CD14-positive monocyte (primary cell): Measurements from ENCODE around the gene CFAP43. TPM values are rescaled to one million over a fixed set of nuclear protein-coding genes. Genes with fewer than 3 reads are reported as not detected.

Source experiments
- DNase-seq, 3 donors: peaks; one replicate each; pipeline ENCODE4 v3.0.0-alpha.2; 2011 to 2022
- H2AFZ ChIP-seq: 2 replicates; pipeline ENCODE4 v1.6.0; 2012; ENCODE audit warnings: mild to moderate bottlenecking, low read depth, low read length, inconsistent platforms; ENCODE audit not compliant: insufficient read depth, poor library complexity, severe bottlenecking
- H3K27ac ChIP-seq, 2 donors: 1 replicate in 1 of 2; 2 replicates in 1 of 2; pipeline ENCODE4 v1.5.1; 2012 to 2013; ENCODE audit warnings: low read length in 2 of 2, control low read depth in 1 of 2, inconsistent platforms in 1 of 2, low read depth in 1 of 2, mild to moderate bottlenecking in 1 of 2
- H3K27me3 ChIP-seq, 2 donors: one replicate each; pipeline versions ENCODE4 v1.6.0 to v1.6.1; 2011 to 2013; ENCODE audit warnings: low read length in 2 of 2; ENCODE audit not compliant: control insufficient read depth in 2 of 2, insufficient read depth in 2 of 2
- H3K36me3 ChIP-seq, 2 donors: replicated peaks in 1 of 2; 1 replicate in 1 of 2; 2 replicates in 1 of 2; pipeline versions ENCODE4 v1.5.1 to v1.6.1; 2012 to 2013; ENCODE audit warnings: low read length in 2 of 2, control low read depth in 1 of 2, inconsistent platforms in 1 of 2, mild to moderate bottlenecking in 1 of 2; ENCODE audit not compliant: insufficient read depth in 2 of 2, control insufficient read depth in 1 of 2
- H3K4me1 ChIP-seq, 2 donors: 1 replicate in 1 of 2; 2 replicates in 1 of 2; pipeline versions ENCODE4 v1.5.1 to v1.6.1; 2012 to 2013; ENCODE audit warnings: low read length in 2 of 2, control low read depth in 1 of 2, inconsistent platforms in 1 of 2, mild to moderate bottlenecking in 1 of 2, moderate library complexity in 1 of 2; ENCODE audit not compliant: insufficient read depth in 2 of 2, control insufficient read depth in 1 of 2
- H3K4me2 ChIP-seq: replicated peaks from 2 replicates; pipeline ENCODE3; 2012; ENCODE audit warnings: low read length, moderate library complexity, mild to moderate bottlenecking; ENCODE audit not compliant: poor library complexity, severe bottlenecking; ENCODE audit errors: extremely low read depth
- H3K4me3 ChIP-seq, 3 experiments: fragments of 200-600 bp in 1 of 3; sonication (generic) in 1 of 3; replicated peaks in 1 of 3; 1 replicate in 2 of 3; 2 replicates in 1 of 3; pipeline ENCODE4 v1.5.1; 2011 to 2013; ENCODE audit warnings: low read length in 3 of 3, mild to moderate bottlenecking in 3 of 3, control low read depth in 2 of 3, low read depth in 2 of 3, inconsistent platforms in 1 of 3, moderate library complexity in 1 of 3
- H3K79me2 ChIP-seq: 2 replicates; pipeline ENCODE4 v1.6.0; 2012; ENCODE audit warnings: mild to moderate bottlenecking, control low read depth, inconsistent platforms, low read length, moderate library complexity; ENCODE audit not compliant: insufficient read depth
- H3K9ac ChIP-seq: 2 replicates; pipeline ENCODE4 v1.6.0; 2017; ENCODE audit warnings: low read length, mild to moderate bottlenecking; ENCODE audit not compliant: insufficient read depth, poor library complexity, severe bottlenecking
- H3K9me3 ChIP-seq, 2 donors: replicated peaks in 1 of 2; 1 replicate in 1 of 2; 2 replicates in 1 of 2; pipeline versions ENCODE4 v1.5.1 to v1.6.1; 2012 to 2013; ENCODE audit warnings: low read length in 2 of 2, control low read depth in 1 of 2; ENCODE audit not compliant: control insufficient read depth in 1 of 2, insufficient read depth in 1 of 2
- H4K20me1 ChIP-seq: 2 replicates; pipeline ENCODE4 v1.6.0; 2012; ENCODE audit warnings: mild to moderate bottlenecking, low read length, control low read depth, moderate library complexity; ENCODE audit not compliant: insufficient read depth
- H3K27ac Mint-ChIP-seq, 7 donors: one replicate each; pipeline ENCODE4 v1.8.0; 2020; ENCODE audit warnings: mild to moderate bottlenecking in 7 of 7, mixed read lengths in 7 of 7, moderate library complexity in 6 of 7, inconsistent platforms in 2 of 7
- H3K27me3 Mint-ChIP-seq, 3 donors: one replicate each; pipeline ENCODE4 v1.8.0; 2021 to 2022; ENCODE audit warnings: low read depth in 3 of 3, mild to moderate bottlenecking in 3 of 3, mixed read lengths in 3 of 3, moderate library complexity in 3 of 3, inconsistent platforms in 1 of 3
- H3K36me3 Mint-ChIP-seq, 2 donors: one replicate each; pipeline ENCODE4 v1.8.0; 2020; ENCODE audit warnings: mixed read lengths in 2 of 2, inconsistent platforms in 1 of 2, mild to moderate bottlenecking in 1 of 2
- H3K4me1 Mint-ChIP-seq: one replicate; pipeline ENCODE4 v1.8.0; 2020; ENCODE audit warnings: mild to moderate bottlenecking, mixed read lengths
- H3K4me3 Mint-ChIP-seq, 2 donors: one replicate each; pipeline ENCODE4 v1.8.0; 2020; ENCODE audit warnings: mild to moderate bottlenecking in 2 of 2, mixed read lengths in 2 of 2, moderate library complexity in 1 of 2
- H3K9me3 Mint-ChIP-seq, 7 donors: one replicate each; pipeline ENCODE4 v1.8.0; 2020 to 2022; ENCODE audit warnings: mixed read lengths in 7 of 7, mild to moderate bottlenecking in 6 of 7, moderate library complexity in 6 of 7, inconsistent platforms in 2 of 7
- CTCF ChIP-seq: fragments of 200-600 bp; IDR thresholded peaks from one replicate; pipeline ENCODE4 v1.8.0; 2022; ENCODE audit warnings: antibody characterized with exemption, mild to moderate bottlenecking
- WGBS: methylation state at CpG from one replicate; pipeline ENCODE4 v1.1.5; 2013; ENCODE audit warnings: missing lambda C conversion rate; ENCODE audit not compliant: insufficient coverage; 5-methylcytosine and 5-hydroxymethylcytosine counted together
- intact Hi-C, 2 donors: fragments of 100-400 bp; cut with micrococcal nuclease; formaldehyde crosslinking; loops; one replicate each; pipeline versions ENCODE4 v1.15.0 to v1.15.1; 2023
- polyA plus RNA-seq, 3 donors: library from polyadenylated mRNA; depleted of rRNA in 1 of 3; unstranded in 2 of 3; stranded (reverse) in 1 of 3; fragments of 300-500 nt in 2 of 3; fragments of >200 nt in 1 of 3; fragmentation: Illumina TruSeq in 2 of 3; gene quantifications; 1 replicate in 2 of 3; 2 replicates in 1 of 3; pipeline ENCODE4 v1.2.3, GENCODE V29; 2012 to 2021

CFAP43 gene
- polyA plus RNA-seq, 3 donors: 0.06 TPM; not detected in 2

- no peak overlapping the region for H3K4me3 Mint-ChIP-seq
- H3K9me3 ChIP-seq: no peaks in the 10 kb centered on the region
- H3K4me1 ChIP-seq: no peaks in the 10 kb centered on the region
These were observed 23.4 kb downstream of the CFAP43 start for GRCh38 chr10:104208730-104209129.

GRCh38 chr10:104202231-104202630 is 29.9 kb downstream of the CFAP43 start:
- H3K9ac ChIP-seq: no peak overlapping the region
- WGBS: no CpG with 5 or more reads among the region's 2 CpGs
- no peaks in the 10 kb centered on the region for H3K36me3 Mint-ChIP-seq
- H3K27ac Mint-ChIP-seq: no peak overlapping the region
- no peaks in the 10 kb centered on the region for H3K36me3 ChIP-seq
- H3K4me3 Mint-ChIP-seq: no peak overlapping the region
- H3K4me1 Mint-ChIP-seq: peaks cover 2% of the 10 kb centered on the region
- H3K27me3 Mint-ChIP-seq: peaks cover 0 to 3% (median 0%) of the 10 kb centered on the region in 3 donors
- intact Hi-C loops: loop anchor here (10.0 kb wide), 2 partner anchors 147 to 307 kb away; no protein-coding TSS in a partner anchor
- no peak for DNase-seq
- H3K4me1 ChIP-seq: no peaks in the 10 kb centered on the region
- peaks cover 0 to 3% (median 0%) of the 10 kb centered on the region in 7 donors for H3K9me3 Mint-ChIP-seq
- H3K79me2 ChIP-seq: no peaks in the 10 kb centered on the region
- no peak for TF ChIP-seq CTCF
- no peak overlapping the region for H2AFZ ChIP-seq
- H4K20me1 ChIP-seq: no peaks in the 10 kb centered on the region
- H3K27me3 ChIP-seq: no peaks in the 10 kb centered on the region
- no peak overlapping the region for H3K27ac ChIP-seq
- no peaks in the 10 kb centered on the region for H3K9me3 ChIP-seq
- no peak overlapping the region for H3K4me2 ChIP-seq
- H3K4me3 ChIP-seq: no peak overlapping the region

More at GRCh38 chr10:104208730-104209129, 23.4 kb downstream of the CFAP43 start:
- H3K36me3 Mint-ChIP-seq: no peaks in the 10 kb centered on the region
- H3K9ac ChIP-seq: no peak overlapping the region
- no peak overlapping the region for H3K4me2 ChIP-seq
- WGBS: no CpG with 5 or more reads among the region's 3 CpGs
- no peak for TF ChIP-seq CTCF
- no peaks in the 10 kb centered on the region for H3K27me3 ChIP-seq
- no peak overlapping the region for H3K4me3 ChIP-seq
- no peaks in the 10 kb centered on the region for H4K20me1 ChIP-seq
- peaks cover 0 to 4% (median 3%) of the 10 kb centered on the region in 3 donors for H3K27me3 Mint-ChIP-seq
- DNase-seq: no peak
- H3K9me3 Mint-ChIP-seq: peaks cover 0 to 2% (median 0%) of the 10 kb centered on the region in 7 donors
- H3K27ac Mint-ChIP-seq: no peak overlapping the region
- no peak overlapping the region for H2AFZ ChIP-seq
- H3K36me3 ChIP-seq: no peaks in the 10 kb centered on the region
- H3K4me1 Mint-ChIP-seq: peaks cover 2% of the 10 kb centered on the region
- no peak overlapping the region for H3K27ac ChIP-seq
- H3K79me2 ChIP-seq: no peaks in the 10 kb centered on the region
- intact Hi-C loops: loop anchor here (10.0 kb wide), 2 partner anchors 154 to 314 kb away; no protein-coding TSS in a partner anchor
